H1 (cell line): ENCODE data around the gene CALHM5. TPM values are rescaled to one million over a fixed set of nuclear protein-coding genes. Genes with fewer than 3 reads are reported as not detected.
"Not testable (repeated sequence)": the region's sequence is repeated elsewhere in the genome, so short reads cannot be mapped to it uniquely, and the experiment has no call there.

Experiments used
- CTCF ChIA-PET: fragments of 300-600 bp; sonication (Branson Sonifier 250); formaldehyde crosslinking; loops from one replicate; lab custom pipeline; 2021; ENCODE audit not compliant: partially characterized antibody; lab: Charles Lee
- POLR2A ChIA-PET: fragments of 300-600 bp; sonication (Branson Sonifier 250); formaldehyde crosslinking; loops from one replicate; lab custom pipeline; 2021; ENCODE audit warnings: inconsistent platforms; ENCODE audit not compliant: partially characterized antibody; lab: Charles Lee
- DNase-seq, 2 experiments: peaks; one replicate each; pipeline versions ENCODE4 v3.0.0 to v3.0.0-alpha.2; 2010 to 2022; ENCODE audit warnings: low spot score in 2 of 2, low read depth in 1 of 2, mixed read lengths in 1 of 2
- FAIRE-seq: peaks from 2 replicates; lab custom pipeline; 2011; peaks lifted over from hg19 to GRCh38; lab: Jason Lieb, UNC
- H2AFZ ChIP-seq: 2 replicates; pipeline ENCODE4 v1.8.1; 2012; ENCODE audit warnings: low read length, inconsistent platforms
- H2AK5ac ChIP-seq: 2 replicates; pipeline ENCODE4 v1.6.1; 2013; ENCODE audit warnings: low read depth, low read length
- H2BK120ac ChIP-seq: replicated peaks from 2 replicates; pipeline ENCODE3; 2013; ENCODE audit warnings: low read depth, low read length, inconsistent platforms
- H2BK12ac ChIP-seq: 2 replicates; pipeline ENCODE4 v1.6.1; 2013; ENCODE audit warnings: low read depth, low read length
- H2BK15ac ChIP-seq: 2 replicates; pipeline ENCODE4 v1.6.1; 2013; ENCODE audit warnings: low read length
- H2BK20ac ChIP-seq: 2 replicates; pipeline ENCODE4 v1.6.1; 2013; ENCODE audit warnings: low read length
- H2BK5ac ChIP-seq: 2 replicates; pipeline ENCODE4 v1.6.1; 2013; ENCODE audit warnings: low read depth, low read length
- H3K14ac ChIP-seq: 2 replicates; pipeline ENCODE4 v1.6.1; 2013; ENCODE audit warnings: inconsistent platforms; ENCODE audit not compliant: insufficient read length
- H3K18ac ChIP-seq: 2 replicates; pipeline ENCODE4 v1.6.1; 2013; ENCODE audit warnings: low read length; ENCODE audit errors: extremely low read depth
- H3K23ac ChIP-seq: 2 replicates; pipeline ENCODE4 v1.6.1; 2013; ENCODE audit warnings: inconsistent platforms; ENCODE audit not compliant: insufficient read length
- H3K23me2 ChIP-seq: 2 replicates; pipeline ENCODE4 v1.6.1; 2013; ENCODE audit warnings: low read depth, low read length
- H3K27ac ChIP-seq: 2 replicates; pipeline ENCODE4 v1.6.1; 2011; ENCODE audit warnings: low read depth, low read length, inconsistent platforms
- H3K27me3 ChIP-seq, 4 experiments: replicated peaks in 1 of 4; 1 replicate in 1 of 4; 2 replicates in 3 of 4; pipeline versions ENCODE4 v1.6.1 to v1.8.1; 2011 to 2013; ENCODE audit warnings: low read length in 3 of 4, mild to moderate bottlenecking in 3 of 4, inconsistent platforms in 2 of 4, mixed read lengths in 2 of 4, moderate library complexity in 1 of 4; ENCODE audit not compliant: control insufficient read depth in 3 of 4, insufficient read depth in 3 of 4; ENCODE audit errors: extremely low read depth in 1 of 4
- H3K36me3 ChIP-seq, 4 experiments: 2 replicates each; pipeline versions ENCODE4 v1.6.1 to v1.8.1; 2011 to 2013; ENCODE audit warnings: mild to moderate bottlenecking in 4 of 4, low read length in 3 of 4, moderate library complexity in 2 of 4, control low read depth in 1 of 4, inconsistent platforms in 1 of 4; ENCODE audit not compliant: insufficient read depth in 4 of 4, control insufficient read depth in 2 of 4
- H3K4ac ChIP-seq: replicated peaks from 2 replicates; pipeline ENCODE3; 2013; ENCODE audit warnings: low read length, low read depth, mixed read lengths, inconsistent platforms; ENCODE audit not compliant: insufficient read length
- H3K4me1 ChIP-seq, 4 experiments: replicated peaks in 1 of 4; 1 replicate in 1 of 4; 2 replicates in 3 of 4; pipeline versions ENCODE4 v1.6.1 to v1.8.1; 2011 to 2013; ENCODE audit warnings: low read length in 3 of 4, inconsistent platforms in 2 of 4, mixed read lengths in 1 of 4; ENCODE audit not compliant: insufficient read depth in 4 of 4, control insufficient read depth in 3 of 4
- H3K4me2 ChIP-seq, 2 experiments: 2 replicates each; pipeline versions ENCODE4 v1.6.1 to v1.8.1; 2011 to 2013; ENCODE audit warnings: low read depth in 2 of 2, low read length in 2 of 2, control low read depth in 1 of 2, inconsistent platforms in 1 of 2, mild to moderate bottlenecking in 1 of 2; ENCODE audit not compliant: insufficient read depth in 1 of 2
- H3K4me3 ChIP-seq, 4 experiments: fragments of 200-600, 300-600 bp in 1 of 4; sonication (generic), shearing (Covaris generic), sonication (Bioruptor Twin) in 1 of 4; 2 replicates each; pipeline versions ENCODE4 v1.5.1 to v1.8.1; 2011 to 2016; ENCODE audit warnings: low read length in 4 of 4, low read depth in 3 of 4, control low read depth in 2 of 4, inconsistent platforms in 2 of 4, mild to moderate bottlenecking in 2 of 4, mixed read lengths in 1 of 4, moderate library complexity in 1 of 4; ENCODE audit not compliant: insufficient read depth in 2 of 4; ENCODE audit errors: extremely low read depth in 1 of 4
- H3K56ac ChIP-seq: replicated peaks from 2 replicates; pipeline ENCODE3; 2013; ENCODE audit warnings: low read depth, mild to moderate bottlenecking, mixed read lengths, low read length, inconsistent platforms; ENCODE audit not compliant: insufficient read length
- H3K79me1 ChIP-seq: 2 replicates; pipeline ENCODE4 v1.6.1; 2013; ENCODE audit warnings: low read depth, low read length, control low read depth
- H3K79me2 ChIP-seq, 2 experiments: 2 replicates each; pipeline versions ENCODE4 v1.6.1 to v1.8.1; 2012 to 2013; ENCODE audit warnings: low read length in 2 of 2, mild to moderate bottlenecking in 2 of 2, inconsistent platforms in 1 of 2; ENCODE audit not compliant: insufficient read depth in 2 of 2, control insufficient read depth in 1 of 2
- H3K9ac ChIP-seq, 4 experiments: replicated peaks in 1 of 4; 1 replicate in 1 of 4; 2 replicates in 3 of 4; pipeline versions ENCODE4 v1.6.1 to v1.8.1; 2011 to 2013; ENCODE audit warnings: low read depth in 3 of 4, low read length in 3 of 4, control low read depth in 2 of 4, mild to moderate bottlenecking in 2 of 4, moderate library complexity in 2 of 4, inconsistent platforms in 1 of 4; ENCODE audit errors: extremely low read depth in 1 of 4
- H3K9me3 ChIP-seq, 2 experiments: 2 replicates each; pipeline versions ENCODE4 v1.6.1 to v1.8.1; 2012 to 2013; ENCODE audit warnings: mild to moderate bottlenecking in 2 of 2, moderate library complexity in 2 of 2, control low read depth in 1 of 2, inconsistent platforms in 1 of 2, low read depth in 1 of 2, low read length in 1 of 2, mixed read lengths in 1 of 2; ENCODE audit not compliant: insufficient read depth in 2 of 2
- H4K20me1 ChIP-seq, 2 experiments: replicated peaks in 1 of 2; 2 replicates each; pipeline versions ENCODE3 to v1.8.1; 2011 to 2013; ENCODE audit warnings: inconsistent platforms in 2 of 2, low read length in 2 of 2, mild to moderate bottlenecking in 1 of 2; ENCODE audit not compliant: insufficient read depth in 2 of 2, control insufficient read depth in 1 of 2
- H4K5ac ChIP-seq: 2 replicates; pipeline ENCODE4 v1.6.1; 2013; ENCODE audit warnings: low read length, low read depth, mixed read lengths, inconsistent platforms; ENCODE audit not compliant: insufficient read length
- H4K8ac ChIP-seq: 2 replicates; pipeline ENCODE4 v1.8.0; 2013; ENCODE audit warnings: mild to moderate bottlenecking, moderate library complexity, low read length, inconsistent platforms; ENCODE audit not compliant: insufficient read depth; ENCODE audit errors: extremely low read depth
- H4K91ac ChIP-seq: replicated peaks from 2 replicates; pipeline ENCODE3; 2013; ENCODE audit warnings: low read length, mixed read lengths, inconsistent platforms; ENCODE audit not compliant: insufficient read length
- BRCA1 ChIP-seq: IDR thresholded peaks from 2 replicates; pipeline ENCODE4 v1.6.1; 2012; ENCODE audit warnings: low read depth, low read length, improper control_type of control experiment
- EGR1 ChIP-seq: IDR thresholded peaks from 2 replicates; pipeline ENCODE4 v1.6.1; 2011; ENCODE audit warnings: low read depth, low read length, borderline replicate concordance
- GABPA ChIP-seq: IDR thresholded peaks from 2 replicates; pipeline ENCODE4 v1.6.1; 2011; ENCODE audit warnings: mild to moderate bottlenecking, low read length, moderate library complexity, borderline replicate concordance; ENCODE audit not compliant: insufficient read depth
- HDAC6 ChIP-seq: IDR thresholded peaks from one replicate; pipeline ENCODE4 v1.7.1; 2012; ENCODE audit warnings: low read depth, mild to moderate bottlenecking, inconsistent platforms, low read length, moderate library complexity
- MAFK ChIP-seq: IDR thresholded peaks from 2 replicates; pipeline ENCODE4 v1.6.1; 2012; ENCODE audit warnings: low read depth, mild to moderate bottlenecking, improper control_type of control experiment, low read length
- NRF1 ChIP-seq: IDR thresholded peaks from 2 replicates; pipeline ENCODE4 v1.6.1; 2011; ENCODE audit warnings: mild to moderate bottlenecking, low read depth, low read length, improper control_type of control experiment
- WGBS, 2 experiments: shearing (Covaris generic) in 1 of 2; methylation state at CpG; one replicate each; pipeline versions ENCODE4 v1.1.6 to v1.1.7; 2013 to 2015; ENCODE audit warnings: low lambda C conversion rate in 2 of 2, mixed read lengths in 2 of 2, inconsistent platforms in 1 of 2, low coverage in 1 of 2, missing lambda C conversion rate in 1 of 2; ENCODE audit not compliant: insufficient replicate concordance in 2 of 2, insufficient coverage in 1 of 2, insufficient read length in 1 of 2; ENCODE audit errors: extremely low coverage in 1 of 2, missing lambda C conversion rate in 1 of 2; 5-methylcytosine and 5-hydroxymethylcytosine counted together
- polyA plus RNA-seq, 7 experiments: library from polyadenylated mRNA; depleted of rRNA in 3 of 7; stranded (reverse) in 5 of 7; unstranded in 2 of 7; fragments of >200 nt in 5 of 7; fragments of 200-250 nt in 2 of 7; gene quantifications; 1 replicate in 5 of 7; 2 replicates in 1 of 7; 4 replicates in 1 of 7; pipeline versions ENCODE4 v1.2.1 to v1.2.3, GENCODE V29; 2011 to 2013; ENCODE audit warnings: missing spikeins in 2 of 7, mixed read lengths in 2 of 7
- total RNA-seq: library from RNA; stranded (reverse); fragmentation: NEBNext Ultra II Directional; extraction: Animal tissue kit (Norgen Biotek cat#: 25700); gene quantifications from 2 replicates; pipeline ENCODE4 v1.2.1, GENCODE V29; 2021

Gene CALHM5
- total and polyA plus RNA-seq, 2 of the 8 experiments (the other 6 are each of a cell fraction or from before 2014, with no cell fraction given): 0.05 to 0.09 TPM

- TF ChIP-seq EGR1 (no peak), BRCA1 (no peak), GABPA (no peak), MAFK (no peak), NRF1 (no peak), HDAC6 (no peak)
Measured at GRCh38 chr6:116492331-116493067, 18.9 kb upstream of the CALHM5 start (continued).

- H4K8ac ChIP-seq, H2BK12ac ChIP-seq, H3K23me2 ChIP-seq, H3K9ac ChIP-seq, H4K91ac ChIP-seq, H3K56ac ChIP-seq, H3K36me3 ChIP-seq, H2AK5ac ChIP-seq, H3K9me3 ChIP-seq, H3K23ac ChIP-seq, DNase-seq, FAIRE-seq, H2BK20ac ChIP-seq, H3K4me3 ChIP-seq, H3K4ac ChIP-seq, H2BK5ac ChIP-seq, H3K27ac ChIP-seq, POLR2A ChIA-PET, H4K5ac ChIP-seq, H3K79me2 ChIP-seq, H2AFZ ChIP-seq, H2BK15ac ChIP-seq, H4K20me1 ChIP-seq, H3K4me2 ChIP-seq, H3K18ac ChIP-seq, H3K27me3 ChIP-seq, H2BK120ac ChIP-seq, H3K79me1 ChIP-seq, H3K14ac ChIP-seq, H3K4me1 ChIP-seq: not testable (repeated sequence)
- CTCF ChIA-PET: interaction anchor here (1.4 to 1.9 kb wide), 2 partner anchors 50 to 207 kb away, joined by 4 to 7 read pairs; no protein-coding TSS in a partner anchor
- WGBS, 2 experiments: 90% methylated on average over 1 of the region's 1 CpG; no CpG with 5 or more reads in 1 of the 2 experiments
Measured at GRCh38 chr6:116495161-116495560, 16.3 kb upstream of the CALHM5 start.
